Activated effector memory CD4-positive, alpha-beta T cell treated with Interleukin-2 at 50 U/mL for 16 hours (primary cell): ENCODE results near the gene CEP135.
"Not testable (repeated sequence)": the region's sequence is repeated elsewhere in the genome, so short reads cannot be mapped to it uniquely, and the experiment has no call there.

Experiments
- DNase-seq: peaks from one replicate; pipeline ENCODE4 v3.0.0-alpha.2; 2020

CEP135 gene, protein sequence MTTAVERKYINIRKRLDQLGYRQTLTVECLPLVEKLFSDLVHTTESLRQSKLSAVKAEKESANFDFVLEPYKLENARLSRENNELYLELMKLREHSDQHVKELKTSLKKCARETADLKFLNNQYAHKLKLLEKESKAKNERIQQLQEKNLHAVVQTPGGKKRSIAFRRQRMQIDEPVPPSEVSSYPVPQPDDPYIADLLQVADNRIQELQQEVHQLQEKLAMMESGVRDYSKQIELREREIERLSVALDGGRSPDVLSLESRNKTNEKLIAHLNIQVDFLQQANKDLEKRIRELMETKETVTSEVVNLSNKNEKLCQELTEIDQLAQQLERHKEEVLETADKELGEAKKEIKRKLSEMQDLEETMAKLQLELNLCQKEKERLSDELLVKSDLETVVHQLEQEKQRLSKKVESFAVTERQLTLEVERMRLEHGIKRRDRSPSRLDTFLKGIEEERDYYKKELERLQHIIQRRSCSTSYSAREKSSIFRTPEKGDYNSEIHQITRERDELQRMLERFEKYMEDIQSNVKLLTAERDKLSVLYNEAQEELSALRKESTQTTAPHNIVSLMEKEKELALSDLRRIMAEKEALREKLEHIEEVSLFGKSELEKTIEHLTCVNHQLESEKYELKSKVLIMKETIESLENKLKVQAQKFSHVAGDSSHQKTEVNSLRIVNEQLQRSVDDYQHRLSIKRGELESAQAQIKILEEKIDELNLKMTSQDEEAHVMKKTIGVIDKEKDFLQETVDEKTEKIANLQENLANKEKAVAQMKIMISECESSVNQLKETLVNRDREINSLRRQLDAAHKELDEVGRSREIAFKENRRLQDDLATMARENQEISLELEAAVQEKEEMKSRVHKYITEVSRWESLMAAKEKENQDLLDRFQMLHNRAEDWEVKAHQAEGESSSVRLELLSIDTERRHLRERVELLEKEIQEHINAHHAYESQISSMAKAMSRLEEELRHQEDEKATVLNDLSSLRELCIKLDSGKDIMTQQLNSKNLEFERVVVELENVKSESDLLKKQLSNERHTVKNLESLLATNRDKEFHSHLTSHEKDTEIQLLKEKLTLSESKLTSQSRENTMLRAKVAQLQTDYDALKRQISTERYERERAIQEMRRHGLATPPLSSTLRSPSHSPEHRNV

DNA sequence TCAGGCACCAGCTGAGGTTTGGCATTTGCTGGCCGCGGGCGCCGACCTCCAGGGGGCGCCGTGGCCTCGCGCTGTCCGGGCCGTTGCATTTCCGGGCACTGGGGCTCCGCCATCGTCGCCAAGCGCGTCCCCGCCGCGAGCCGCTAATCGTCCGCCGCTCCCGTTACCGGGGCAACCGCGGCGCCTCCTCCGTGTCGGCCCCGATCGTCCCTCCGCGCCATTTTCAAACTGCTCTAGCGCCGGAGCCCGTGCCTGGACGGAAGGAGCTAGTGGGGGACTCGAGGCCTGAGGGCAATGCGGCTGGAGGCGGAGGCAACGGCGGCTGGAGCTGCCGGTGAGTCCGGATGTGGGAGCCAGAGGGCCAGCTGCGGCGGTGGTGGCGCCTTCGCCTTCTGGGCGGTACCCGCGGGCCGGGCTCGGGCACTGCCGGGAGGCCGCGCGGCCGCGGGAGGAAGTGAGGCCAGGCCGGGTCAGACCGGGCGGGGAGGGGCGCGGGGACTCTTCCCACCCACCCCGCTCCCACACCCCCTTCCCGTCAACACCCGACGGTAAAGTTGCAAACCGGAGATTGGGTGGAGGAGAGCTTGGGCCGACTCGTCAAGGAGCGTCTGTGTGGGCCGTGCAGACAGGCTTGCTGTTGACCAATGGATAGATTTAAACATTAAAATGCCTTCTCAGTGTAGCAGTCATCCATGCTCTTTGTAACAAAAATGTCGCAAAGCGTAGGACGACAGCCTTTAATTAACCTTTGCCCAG is at the start of gene CEP135:
Gene CEP135 (plus strand): TSS at position 220 of the 756 bp plus-strand sequence. CDS start 3,186 bp downstream, outside the sequence.
- DNase-seq, result peak; percentile 91

- no peak for DNase-seq
These were observed 46.1 kb upstream of the CEP135 start for GRCh38 chr4:55902677-55903076.

DNA sequence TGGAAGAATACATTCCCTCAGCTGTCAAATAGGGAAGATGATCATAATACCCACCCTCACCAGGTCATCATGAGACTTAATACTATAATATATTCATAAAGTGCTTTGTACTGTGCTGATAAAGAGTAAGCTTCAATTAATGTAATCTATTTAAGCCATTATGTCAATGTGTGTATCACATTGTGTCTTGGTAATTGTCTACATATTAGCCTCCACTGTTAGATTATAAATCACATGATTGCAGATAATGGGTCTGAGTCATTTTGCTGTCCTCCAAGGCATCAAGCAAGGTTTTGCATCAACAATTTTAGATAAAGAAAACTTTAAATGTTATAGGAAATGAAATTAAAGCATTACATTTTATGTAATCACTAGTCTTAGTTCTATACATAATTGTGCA is 45.2 kb upstream of the CEP135 start:
- DNase-seq, result no peak

GRCh38 chr4:55904576-55904975 is 44.2 kb upstream of the CEP135 start:
- DNase-seq, result no peak

GRCh38 chr4:55906323-55906722 is 42.4 kb upstream of the CEP135 start:
- no peak for DNase-seq

- no peak for DNase-seq
These were observed 41.8 kb upstream of the CEP135 start for GRCh38 chr4:55906989-55907388.

GRCh38 chr4:55907469-55907868 is 41.3 kb upstream of the CEP135 start:
- DNase-seq, result no peak

GRCh38 chr4:55910140-55910539 is 38.6 kb upstream of the CEP135 start:
- DNase-seq, result no peak

DNA sequence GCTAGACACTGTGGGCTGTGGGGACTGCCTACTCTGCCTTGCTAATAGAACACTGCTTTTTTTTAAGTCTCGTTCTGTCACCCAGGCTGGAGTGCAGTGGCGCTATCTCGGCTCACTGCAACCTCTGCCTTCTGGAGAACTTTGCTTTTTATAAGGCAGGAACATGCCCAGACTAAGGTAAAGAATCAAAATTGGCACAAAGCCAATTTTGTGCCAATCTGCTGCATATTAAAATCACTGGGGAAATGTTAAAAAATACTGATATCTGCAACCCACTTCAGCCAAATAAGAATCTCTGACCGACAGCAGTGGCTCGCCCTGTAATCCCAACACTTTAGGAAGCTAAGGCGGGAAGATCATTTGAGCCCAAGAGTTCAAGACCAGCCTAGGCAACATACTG is 36.5 kb upstream of the CEP135 start:
- no peak for DNase-seq

- no peak for DNase-seq
These were observed 28.2 kb upstream of the CEP135 start for GRCh38 chr4:55920571-55920970.

DNA sequence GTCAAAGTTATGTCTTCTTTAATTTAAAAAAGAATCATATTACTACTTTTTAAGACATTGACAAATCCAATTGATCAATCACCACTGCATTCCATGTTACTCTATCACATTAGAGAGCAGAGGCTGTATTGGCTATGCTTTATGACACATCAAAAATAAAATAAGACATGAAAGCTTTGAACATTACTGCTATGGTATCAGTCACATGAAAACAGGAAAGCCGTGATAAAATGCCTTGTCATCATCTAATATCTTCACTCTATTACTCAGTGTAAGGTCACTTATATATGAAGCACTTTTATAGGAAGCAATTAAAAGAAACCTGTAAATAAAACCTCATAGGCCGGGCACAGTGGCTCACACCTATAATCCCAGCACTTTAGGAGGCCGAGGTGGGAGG is 27.7 kb upstream of the CEP135 start:
- DNase-seq, result no peak

- DNase-seq, result no peak
These were observed 23.5 kb upstream of the CEP135 start for GRCh38 chr4:55925241-55925640.

DNA sequence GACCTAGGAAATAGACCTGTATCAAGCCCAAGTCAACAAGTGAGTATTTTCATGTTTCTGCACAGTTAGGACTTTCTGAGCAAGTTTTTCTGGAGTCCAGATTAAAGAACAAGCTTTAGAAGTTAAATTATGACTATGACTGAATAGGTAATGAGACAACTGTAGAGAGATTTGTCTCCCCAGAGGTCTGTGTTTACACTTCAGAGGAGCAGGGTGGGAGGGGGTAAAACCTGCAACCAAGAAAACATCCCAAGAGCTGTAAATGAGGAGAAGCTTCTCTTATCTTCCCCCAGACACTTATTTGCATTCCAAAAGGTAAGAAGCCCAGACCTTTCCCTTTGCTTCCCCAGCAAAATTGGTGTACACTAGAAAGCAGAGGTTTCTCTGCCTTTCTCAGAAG is 22.1 kb upstream of the CEP135 start:
- no peak for DNase-seq

GRCh38 chr4:55927803-55928437 is 20.8 kb upstream of the CEP135 start:
- no peak for DNase-seq

DNA sequence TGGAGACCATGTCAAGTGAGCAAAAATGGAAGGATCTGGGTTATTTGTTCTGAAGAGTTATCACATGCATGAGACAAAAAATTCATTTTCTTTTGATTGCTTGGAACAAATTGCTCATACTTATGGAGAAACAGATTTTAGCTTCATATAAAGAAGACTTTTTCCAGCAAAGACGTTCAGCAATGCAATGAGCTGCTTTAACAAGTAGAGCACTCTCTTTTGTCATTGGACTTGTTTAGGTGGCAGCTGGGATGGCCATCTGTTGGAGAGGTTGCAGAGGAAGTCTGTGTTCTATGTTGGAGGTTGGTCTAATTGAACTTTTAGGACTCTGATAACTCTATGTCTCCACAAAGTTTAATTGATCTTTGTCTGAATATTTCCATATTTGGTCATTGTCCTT is 19.9 kb upstream of the CEP135 start:
- DNase-seq, result no peak

GRCh38 chr4:55931043-55931442 is 17.7 kb upstream of the CEP135 start:
- DNase-seq, result no peak

DNA sequence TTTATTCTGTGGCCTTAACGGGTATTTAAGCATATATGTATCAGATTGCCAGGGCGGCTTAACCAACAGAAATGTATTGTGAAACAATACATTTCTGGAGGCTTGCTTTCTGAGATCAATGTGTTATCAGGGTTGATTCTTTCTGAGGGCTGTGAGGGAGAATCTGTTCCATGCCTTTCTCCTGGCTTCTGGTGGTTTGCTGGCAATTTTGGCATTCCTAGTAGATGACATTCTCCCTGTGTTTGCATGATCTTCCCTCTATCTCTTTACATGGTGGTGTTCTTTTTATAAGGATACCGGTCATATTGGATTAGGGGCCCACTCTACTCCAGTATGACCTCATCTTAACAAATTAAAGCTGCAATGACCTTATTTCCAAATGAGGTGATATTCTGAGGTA is 16.9 kb upstream of the CEP135 start:
- DNase-seq, result no peak

DNA sequence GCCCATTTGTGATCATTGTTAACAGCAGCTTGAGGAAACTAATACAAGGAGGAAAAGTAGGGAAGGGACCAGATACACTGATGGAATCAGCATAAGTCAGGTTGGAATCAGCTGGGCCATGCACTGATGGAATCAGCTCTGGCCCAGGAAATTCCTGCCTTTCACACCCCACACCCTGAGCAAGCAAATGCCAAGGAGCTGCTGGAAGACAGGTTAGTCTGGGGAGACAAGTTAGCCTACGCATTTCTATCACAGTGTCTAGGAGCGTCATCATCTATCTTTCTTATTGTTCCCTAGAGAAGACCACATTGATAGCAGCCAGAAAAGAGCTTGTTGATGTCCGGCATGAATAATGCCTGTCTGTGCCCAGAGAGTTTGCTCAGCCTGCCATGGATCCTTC is 16.2 kb upstream of the CEP135 start:
- no peak for DNase-seq

- DNase-seq, result no peak
These were observed 15.1 kb upstream of the CEP135 start for GRCh38 chr4:55933611-55934010.

DNA sequence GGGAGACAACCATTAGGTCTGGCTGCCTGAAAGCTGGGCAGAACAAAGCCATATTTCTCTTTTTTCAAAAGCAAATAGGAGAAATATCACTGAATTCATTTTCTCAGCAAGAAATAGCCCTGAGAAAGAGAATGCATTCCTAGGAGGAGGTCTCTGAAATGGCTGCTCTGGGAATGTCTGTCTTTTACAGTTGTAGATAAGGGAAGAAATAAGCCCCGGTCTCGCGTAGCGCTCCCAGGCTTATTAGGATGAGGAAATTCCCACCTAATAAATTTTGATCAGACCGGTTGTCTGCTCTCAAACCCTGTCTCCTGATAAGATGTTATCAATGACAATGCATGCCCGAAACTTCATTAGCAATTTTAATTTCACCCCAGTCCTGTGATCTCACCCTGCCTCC is 12.8 kb upstream of the CEP135 start:
- DNase-seq, result not testable (repeated sequence)

GRCh38 chr4:55938481-55938880 is 10.3 kb upstream of the CEP135 start:
- DNase-seq, result no peak

GRCh38 chr4:55939421-55939820 is 9.3 kb upstream of the CEP135 start:
- no peak for DNase-seq
